Measurements from ENCODE around the gene SUSD1. TPM values are rescaled to one million over a fixed set of nuclear protein-coding genes. Genes with fewer than 3 reads are reported as not detected.

The SUSD1 gene
- total and polyA plus RNA-seq, 10 donors: 4.4 to 26.8 (median 20.2) TPM

GRCh38 chr9:112110777-112111113 is 64.4 kb downstream of the SUSD1 start:
- TF ChIP-seq POLR2AphosphoS5 (IDR thresholded peaks at IDR 0.05): no peak
- TF ChIP-seq CTCF (IDR thresholded peaks at IDR 0.05 in 8 of 11, conservative IDR thresholded peaks at IDR 0.05 in 3 of 11): no peak
- TF ChIP-seq POLR2A (IDR thresholded peaks at IDR 0.05): no peak
- intact Hi-C loops (cut with DNase I; ENCODE audit: low total_unique reads): no loop called here
- DNase-seq: no peak
- peaks cover 0 to 55% (median 2%) of the 10 kb centered on the region in 6 donors for H3K36me3 ChIP-seq
- no peaks in the 10 kb centered on the region for H3K27me3 ChIP-seq (replicated peaks in 1 of 7)
- 51 to 78% (median 62%) methylated on average over 2 of the region's 2 CpGs for WGBS, 5 donors
- H3K4me1 ChIP-seq: peaks cover 0 to 38% (median under 1%) of the 10 kb centered on the region in 6 donors
- no peaks in the 10 kb centered on the region for H3K9me3 ChIP-seq
- no peak overlapping the region for H3K4me3 ChIP-seq
- H3K27ac ChIP-seq: no peak overlapping the region

- 72 to 92% (median 83%) methylated on average over 9 of the region's 9 CpGs for WGBS, 5 donors
These were observed 64.9 kb downstream of the SUSD1 start for GRCh38 chr9:112110094-112110776.

GRCh38 chr9:112104901-112105300 is 70.2 kb downstream of the SUSD1 start:
- H3K4me1 ChIP-seq: peaks cover 0 to 66% (median 18%) of the 10 kb centered on the region in 6 donors
- peak overlapping the region in 6 of 8 donors; percentile 22 to 77 (median 60) for H3K27ac ChIP-seq
- DNase-seq: no peak
- WGBS, 5 donors: 33 to 39% (median 36%) methylated on average over 4 of the region's 4 CpGs
- no peak overlapping the region for H3K4me3 ChIP-seq
- TF ChIP-seq POLR2AphosphoS5 (IDR thresholded peaks at IDR 0.05) (no peak), POLR2A (IDR thresholded peaks at IDR 0.05) (no peak), CTCF (IDR thresholded peaks at IDR 0.05 in 8 of 11, conservative IDR thresholded peaks at IDR 0.05 in 3 of 11) (no peak)
- no peaks in the 10 kb centered on the region for H3K27me3 ChIP-seq (replicated peaks in 1 of 7)
- intact Hi-C loops (cut with DNase I; ENCODE audit: low total_unique reads): no loop called here
- H3K9me3 ChIP-seq: no peaks in the 10 kb centered on the region
- H3K36me3 ChIP-seq: peaks cover 0 to 26% (median 0%) of the 10 kb centered on the region in 6 donors

More at GRCh38 chr9:112110094-112110776, 64.9 kb downstream of the SUSD1 start:
- no peaks in the 10 kb centered on the region for H3K9me3 ChIP-seq
- H3K27ac ChIP-seq: no peak overlapping the region
- H3K4me3 ChIP-seq: no peak overlapping the region
- no peaks in the 10 kb centered on the region for H3K27me3 ChIP-seq (replicated peaks in 1 of 7)
- DNase-seq: no peak
- TF ChIP-seq POLR2AphosphoS5 (IDR thresholded peaks at IDR 0.05) (no peak), CTCF (IDR thresholded peaks at IDR 0.05 in 8 of 11, conservative IDR thresholded peaks at IDR 0.05 in 3 of 11) (no peak), POLR2A (IDR thresholded peaks at IDR 0.05) (no peak)
- H3K36me3 ChIP-seq: peaks cover 0 to 56% (median 2%) of the 10 kb centered on the region in 6 donors
- intact Hi-C loops (cut with DNase I; ENCODE audit: low total_unique reads): no loop called here
- H3K4me1 ChIP-seq: peaks cover 0 to 43% (median 4%) of the 10 kb centered on the region in 6 donors

- intact Hi-C loops (cut with DNase I; ENCODE audit: low total_unique reads): no loop called here
- H3K27ac ChIP-seq: peak overlapping the region in 7 of 8 donors; percentile 14 to 77 (median 54)
- TF ChIP-seq CTCF (IDR thresholded peaks at IDR 0.05 in 8 of 11, conservative IDR thresholded peaks at IDR 0.05 in 3 of 11) (no peak), POLR2AphosphoS5 (IDR thresholded peaks at IDR 0.05) (no peak), POLR2A (IDR thresholded peaks at IDR 0.05) (no peak)
- peaks cover 0 to 30% (median 0%) of the 10 kb centered on the region in 6 donors for H3K36me3 ChIP-seq
- DNase-seq: no peak
- WGBS, 5 donors: 70 to 86% (median 74%) methylated on average over 2 of the region's 2 CpGs
- peaks cover 0 to 63% (median 18%) of the 10 kb centered on the region in 6 donors for H3K4me1 ChIP-seq
- H3K27me3 ChIP-seq (replicated peaks in 1 of 7): no peaks in the 10 kb centered on the region
- H3K9me3 ChIP-seq: no peaks in the 10 kb centered on the region
- H3K4me3 ChIP-seq: no peak overlapping the region
These were observed 70.7 kb downstream of the SUSD1 start for GRCh38 chr9:112104401-112104800.

Measured in spleen (tissue), 11 donors.